Measurements from ENCODE around the gene JOSD2.

DNA sequence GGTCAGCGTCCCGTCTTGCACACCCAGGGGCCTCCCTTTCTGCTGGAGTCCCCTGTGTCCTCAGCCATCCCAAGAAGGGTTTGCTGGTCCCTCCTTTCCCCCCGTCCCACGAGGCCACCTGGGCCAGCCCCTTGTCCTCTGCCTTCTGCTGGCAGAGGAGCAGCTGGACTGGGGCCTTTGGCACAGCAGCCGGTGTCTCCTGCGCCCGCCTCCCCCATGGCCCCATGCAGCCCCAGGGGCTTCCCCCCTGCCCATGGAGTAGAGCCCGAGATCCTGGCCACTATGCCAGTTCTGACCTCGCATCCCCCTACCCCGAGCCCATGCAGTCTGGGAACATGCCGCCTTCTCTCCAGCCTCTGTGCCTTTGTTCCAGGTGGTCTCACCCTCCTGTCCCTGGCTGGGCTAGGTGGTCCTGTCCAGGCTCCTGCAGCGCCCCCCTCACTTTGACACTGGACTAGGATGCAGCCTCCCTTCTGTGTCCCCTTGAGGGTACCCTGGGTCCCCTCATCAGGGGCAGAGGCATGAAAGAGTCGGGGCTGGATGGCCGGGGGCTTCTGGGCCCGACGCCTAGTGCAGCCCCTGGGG is 28.6 kb downstream of the JOSD2 start:
- TF ChIP-seq, protein P1, sequence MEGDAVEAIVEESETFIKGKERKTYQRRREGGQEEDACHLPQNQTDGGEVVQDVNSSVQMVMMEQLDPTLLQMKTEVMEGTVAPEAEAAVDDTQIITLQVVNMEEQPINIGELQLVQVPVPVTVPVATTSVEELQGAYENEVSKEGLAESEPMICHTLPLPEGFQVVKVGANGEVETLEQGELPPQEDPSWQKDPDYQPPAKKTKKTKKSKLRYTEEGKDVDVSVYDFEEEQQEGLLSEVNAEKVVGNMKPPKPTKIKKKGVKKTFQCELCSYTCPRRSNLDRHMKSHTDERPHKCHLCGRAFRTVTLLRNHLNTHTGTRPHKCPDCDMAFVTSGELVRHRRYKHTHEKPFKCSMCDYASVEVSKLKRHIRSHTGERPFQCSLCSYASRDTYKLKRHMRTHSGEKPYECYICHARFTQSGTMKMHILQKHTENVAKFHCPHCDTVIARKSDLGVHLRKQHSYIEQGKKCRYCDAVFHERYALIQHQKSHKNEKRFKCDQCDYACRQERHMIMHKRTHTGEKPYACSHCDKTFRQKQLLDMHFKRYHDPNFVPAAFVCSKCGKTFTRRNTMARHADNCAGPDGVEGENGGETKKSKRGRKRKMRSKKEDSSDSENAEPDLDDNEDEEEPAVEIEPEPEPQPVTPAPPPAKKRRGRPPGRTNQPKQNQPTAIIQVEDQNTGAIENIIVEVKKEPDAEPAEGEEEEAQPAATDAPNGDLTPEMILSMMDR (IDR thresholded peaks at IDR 0.05) = no peak
- TF ChIP-seq POLR2A (IDR thresholded peaks at IDR 0.05) = no peak

Data from esophagus squamous epithelium (tissue), 4 donors.